Hematopoietic multipotent progenitor cell treated with erythropoietin and hydrocortisone succinate and interleukin-3 and kit ligand, for 8 days (in vitro differentiated cells): ENCODE data around the gene CHRFAM7A.
"Not testable (repeated sequence)": the region's sequence is repeated elsewhere in the genome, so short reads cannot be mapped to it uniquely, and the experiment has no call there.

Source experiments
- DNase-seq: peaks from one replicate; pipeline ENCODE4 v3.0.0-alpha.2; 2015

Gene CHRFAM7A

DNA sequence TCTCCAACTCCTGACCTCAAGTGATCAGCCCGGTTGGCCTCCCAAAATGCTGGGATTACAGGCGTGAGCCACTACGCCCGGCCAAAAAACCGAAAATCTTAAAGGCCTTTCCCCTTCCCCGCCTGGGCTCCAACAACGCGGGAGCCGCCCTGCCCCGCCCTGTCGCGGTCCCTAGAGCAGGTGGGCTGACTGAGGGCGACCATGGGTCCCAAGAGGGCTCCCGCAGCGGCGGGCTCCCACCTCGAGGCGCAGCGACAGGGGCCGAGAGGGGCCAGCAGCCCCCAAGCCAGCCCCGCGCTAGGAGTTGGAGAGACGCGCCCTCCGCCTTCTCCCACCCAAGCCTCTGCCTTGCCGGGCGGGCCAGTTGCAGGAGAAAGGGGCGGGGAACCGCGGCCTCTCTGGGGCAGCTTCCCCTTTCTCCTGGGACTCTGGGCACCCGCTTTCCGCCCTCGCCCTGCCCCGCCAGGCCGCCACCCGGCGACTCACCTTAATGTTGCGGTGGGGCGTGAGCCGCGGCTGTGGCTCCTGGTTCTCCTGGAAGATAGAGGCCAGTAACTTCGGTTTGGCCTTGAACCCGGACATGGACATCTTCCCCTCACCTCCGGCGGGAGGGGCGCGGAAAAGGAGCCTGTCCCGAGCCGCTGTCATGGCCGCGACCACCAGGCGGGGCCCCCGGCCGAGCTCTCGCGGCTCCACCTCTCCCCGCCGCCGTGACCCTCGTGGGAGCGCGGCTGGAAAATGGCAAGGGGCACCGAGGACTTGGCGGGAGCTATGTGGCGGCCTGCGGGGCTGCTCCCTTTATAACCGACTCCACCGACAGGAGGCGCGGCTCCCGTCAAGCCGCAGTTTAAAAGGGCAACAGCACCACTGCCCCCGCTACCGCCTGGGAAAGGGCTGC, at the start of gene CHRFAM7A:
CHRFAM7A (minus strand) TSS at position 775 of the 898 bp plus-strand sequence. CDS start 10,189 bp downstream, outside the sequence.
- DNase-seq = not testable (repeated sequence)

DNA sequence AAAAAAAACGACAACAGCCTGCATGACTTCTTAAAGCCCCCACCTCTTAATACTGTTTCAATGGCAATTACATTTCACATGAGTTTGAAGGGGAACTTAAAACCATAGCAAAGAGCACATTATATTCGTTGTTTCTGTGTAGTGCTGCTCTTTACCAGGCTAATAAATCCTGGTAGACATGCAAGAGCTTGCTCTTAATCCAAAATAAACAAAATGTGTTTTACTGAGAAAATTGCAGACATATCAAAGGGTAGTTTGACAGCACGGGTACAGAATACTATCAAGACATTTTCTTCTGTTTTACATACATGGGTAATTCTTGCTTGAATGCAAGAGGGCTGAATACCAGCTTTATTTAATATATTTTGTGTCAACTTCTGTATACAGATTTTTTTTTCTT, 45.0 kb upstream of the CHRFAM7A start:
- DNase-seq = not testable (repeated sequence)

DNA sequence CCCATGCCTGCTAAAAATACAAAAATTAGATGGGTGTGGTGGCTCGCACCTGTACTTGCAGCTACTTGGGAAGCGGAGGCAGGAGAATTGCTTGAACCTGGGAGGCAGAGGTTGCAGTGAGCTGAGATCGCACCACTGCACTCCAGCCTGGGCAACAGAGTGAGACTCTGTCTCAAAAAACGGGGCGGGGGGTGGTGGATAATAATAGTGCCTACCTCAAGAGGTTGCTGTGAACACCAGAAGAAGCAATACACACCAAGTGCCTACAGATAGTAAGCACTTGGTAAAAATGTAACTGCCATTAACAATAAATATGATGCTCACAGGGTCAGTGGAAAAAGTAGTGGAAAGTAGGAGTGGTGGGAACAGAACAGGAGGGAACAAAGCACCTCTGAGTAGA, 42.5 kb upstream of the CHRFAM7A start:
- DNase-seq = not testable (repeated sequence)

- not testable (repeated sequence) for DNase-seq
Measured at GRCh38 chr15:30420723-30421122, 27.4 kb upstream of the CHRFAM7A start.

- DNase-seq = not testable (repeated sequence)
Measured at GRCh38 chr15:30414160-30414559, 20.8 kb upstream of the CHRFAM7A start, which contains the start of gene GOLGA8R. Gene GOLGA8R, minus strand, starts transcription at chr15:30414260. Its CDS starts 98 bp downstream, at chr15:30414162.

DNA sequence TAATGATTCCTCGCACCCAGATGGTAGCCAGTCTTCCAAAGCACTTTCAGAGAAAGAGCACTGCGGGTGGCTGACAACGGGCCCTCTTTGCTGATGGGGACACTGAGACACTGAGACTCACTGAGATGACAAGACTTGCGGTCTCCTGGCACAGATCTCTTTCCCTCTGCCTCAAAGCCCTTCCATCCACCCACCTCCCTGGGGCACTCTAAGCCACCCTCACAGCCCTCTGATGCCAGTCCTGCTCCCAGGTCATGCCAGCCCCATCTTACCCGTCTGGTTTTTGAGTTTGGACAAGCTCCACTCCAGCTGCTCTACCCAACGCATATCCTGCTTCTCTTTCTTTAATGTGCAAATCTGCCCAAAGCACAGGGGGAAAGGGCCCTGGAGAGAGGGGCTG, 14.3 kb upstream of the CHRFAM7A start:
- not testable (repeated sequence) for DNase-seq

GRCh38 chr15:30398988-30399387, 5.6 kb upstream of the CHRFAM7A start:
- DNase-seq = not testable (repeated sequence)

DNA sequence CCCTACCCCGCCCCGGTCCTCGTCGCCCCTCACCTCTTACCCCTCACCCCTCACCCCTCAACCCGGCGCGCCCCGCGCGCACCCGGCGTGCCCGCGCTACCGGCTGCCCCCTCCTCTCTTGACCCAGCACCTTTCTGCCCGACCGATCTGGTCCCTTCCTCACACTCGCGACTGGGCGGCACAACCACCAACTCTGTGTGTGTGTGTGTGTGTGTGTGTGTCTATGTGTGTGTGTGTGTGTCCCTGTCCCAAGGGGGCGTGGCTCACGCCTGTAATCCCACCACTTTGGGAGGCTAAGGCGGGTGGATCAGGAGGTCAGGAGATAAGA, 288 bp upstream of the CHRFAM7A start:
- DNase-seq = not testable (repeated sequence)

DNA sequence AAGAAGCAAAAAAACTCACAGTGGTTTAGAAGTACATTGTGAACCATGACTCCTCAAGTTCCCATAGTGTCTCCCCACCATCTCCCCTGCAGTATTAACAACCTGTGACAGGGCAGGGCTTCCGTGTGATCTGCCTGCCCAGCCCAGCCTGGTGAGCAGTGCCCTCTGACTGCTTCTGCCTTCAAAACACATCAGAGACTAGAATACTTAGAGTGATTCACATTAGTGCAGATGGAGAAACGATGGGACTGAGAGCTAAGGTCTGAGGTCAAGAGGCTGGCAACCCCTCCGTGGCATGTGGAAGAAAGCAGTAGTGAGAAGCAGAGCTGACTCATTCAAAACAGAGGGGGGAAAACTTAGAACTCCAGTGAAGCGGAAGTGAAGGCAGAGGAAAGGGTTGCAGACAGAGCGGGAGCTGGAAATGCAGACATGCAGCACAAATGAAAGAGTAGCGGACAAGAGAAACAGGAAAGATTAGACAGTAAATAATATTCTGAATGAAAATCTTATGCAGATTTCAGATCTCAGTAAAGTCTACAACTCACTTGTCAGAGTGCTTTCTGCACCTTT, 6.9 kb downstream of the CHRFAM7A start:
- DNase-seq = not testable (repeated sequence)

- DNase-seq = not testable (repeated sequence)
Measured at GRCh38 chr15:30377082-30377413, 16.3 kb downstream of the CHRFAM7A start.

- not testable (repeated sequence) for DNase-seq
Measured at GRCh38 chr15:30376375-30377081, 16.8 kb downstream of the CHRFAM7A start.

DNA sequence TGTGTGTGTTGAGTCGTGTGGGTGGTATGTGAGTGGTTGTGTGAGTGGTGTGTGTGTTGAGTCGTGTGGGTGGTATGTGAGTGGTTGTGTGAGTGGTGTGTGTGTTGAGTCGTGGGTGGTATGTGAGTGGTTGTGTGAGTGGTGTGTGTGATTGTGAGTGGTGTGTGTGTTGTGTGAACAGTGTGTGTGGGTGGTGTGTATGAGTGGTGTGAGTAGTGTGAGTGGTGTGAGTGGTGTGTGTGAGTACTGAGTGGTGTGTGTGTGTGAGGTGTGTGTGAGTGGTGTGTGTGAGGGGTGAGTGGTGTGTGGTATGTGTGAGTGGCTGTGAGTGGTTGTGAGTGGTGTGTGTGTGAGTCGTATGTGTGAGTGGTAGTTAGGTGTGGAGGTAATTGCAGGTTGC, 17.5 kb downstream of the CHRFAM7A start:
- DNase-seq = not testable (repeated sequence)

GRCh38 chr15:30374862-30375261, 18.5 kb downstream of the CHRFAM7A start:
- not testable (repeated sequence) for DNase-seq

GRCh38 chr15:30368271-30368670, 25.1 kb downstream of the CHRFAM7A start:
- DNase-seq = not testable (repeated sequence)

DNA sequence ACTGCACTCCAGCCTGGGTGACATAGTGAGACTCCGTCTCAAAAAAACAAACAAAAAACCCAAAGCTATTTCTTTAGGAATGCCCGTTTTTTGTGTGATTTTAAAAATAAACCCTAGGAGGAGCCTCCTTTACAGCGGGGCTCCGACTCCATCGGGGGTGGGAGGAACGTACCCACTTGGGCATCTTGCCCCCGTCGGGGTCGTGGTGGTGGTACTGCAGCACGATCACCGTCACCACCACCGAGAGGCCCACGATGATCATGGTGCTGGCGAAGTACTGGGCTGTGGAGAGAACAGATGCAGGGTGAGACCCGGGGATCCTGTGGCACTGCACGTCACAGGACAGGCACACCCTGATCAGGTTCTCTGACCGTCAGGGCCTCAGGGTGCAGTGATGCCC, 26.1 kb downstream of the CHRFAM7A start:
- not testable (repeated sequence) for DNase-seq

GRCh38 chr15:30361404-30361803, 31.9 kb downstream of the CHRFAM7A start:
- DNase-seq = not testable (repeated sequence)

DNA sequence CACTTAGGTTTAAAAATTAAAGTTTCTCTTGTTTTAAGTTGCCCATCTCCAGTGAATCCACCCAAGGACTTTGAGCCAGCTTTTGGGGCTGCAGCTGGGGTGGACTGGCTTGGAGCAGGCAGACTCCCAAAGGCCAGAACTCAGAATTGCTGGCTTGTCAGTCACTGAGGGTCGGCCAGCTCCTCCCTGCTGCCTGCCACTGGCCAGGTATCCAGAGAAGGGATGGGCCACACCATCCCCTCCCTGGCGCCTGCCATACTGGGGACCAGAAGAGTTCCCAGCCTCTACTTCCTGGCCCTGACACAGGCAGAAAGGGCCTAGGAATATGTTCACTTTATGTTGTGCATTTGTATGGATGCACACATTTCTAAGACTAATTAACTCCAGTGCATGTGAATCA, 32.4 kb downstream of the CHRFAM7A start:
- not testable (repeated sequence) for DNase-seq

GRCh38 chr15:30355043-30355442, 38.3 kb downstream of the CHRFAM7A start:
- DNase-seq = not testable (repeated sequence)

DNA sequence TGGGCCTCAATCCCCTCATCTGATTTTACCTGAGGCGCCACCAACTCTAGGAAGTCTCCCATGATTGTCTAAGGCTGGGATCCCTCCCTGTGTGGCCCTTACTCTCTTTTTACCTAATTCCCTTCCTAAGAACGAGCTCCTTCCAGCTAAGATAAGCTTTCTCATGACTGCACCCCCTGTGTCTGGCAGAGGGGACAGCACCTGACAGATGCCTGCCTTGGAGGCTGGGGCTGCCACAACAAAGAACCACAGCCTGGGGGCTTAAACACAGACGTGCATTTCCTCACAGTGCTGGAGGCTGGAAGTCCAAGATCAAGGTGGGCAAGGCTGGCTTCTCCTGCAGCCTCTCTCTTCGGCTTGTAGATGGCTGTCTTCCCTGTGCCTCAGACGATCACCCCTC, 43.5 kb downstream of the CHRFAM7A start:
- not testable (repeated sequence) for DNase-seq

DNA sequence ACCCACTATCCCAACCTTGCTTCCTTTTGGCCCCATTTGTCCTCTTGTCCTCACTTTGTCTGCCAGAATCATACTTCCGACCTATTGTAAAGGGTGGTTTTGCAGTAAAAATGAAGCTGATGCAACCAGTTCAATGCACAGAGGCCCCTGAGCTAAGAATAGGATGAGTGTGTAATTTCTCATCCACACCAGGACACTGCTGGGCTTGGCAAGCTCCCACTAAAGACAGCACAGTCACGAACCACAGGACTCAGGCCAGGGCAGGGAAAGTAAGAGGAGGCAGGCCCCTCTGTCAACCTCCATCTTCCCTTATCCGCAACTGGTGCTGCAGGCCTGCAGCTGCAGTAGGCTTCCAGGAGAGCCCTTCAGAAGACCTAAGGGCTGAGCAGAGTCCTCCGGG, 56.8 kb downstream of the CHRFAM7A start:
- DNase-seq = not testable (repeated sequence)

DNA sequence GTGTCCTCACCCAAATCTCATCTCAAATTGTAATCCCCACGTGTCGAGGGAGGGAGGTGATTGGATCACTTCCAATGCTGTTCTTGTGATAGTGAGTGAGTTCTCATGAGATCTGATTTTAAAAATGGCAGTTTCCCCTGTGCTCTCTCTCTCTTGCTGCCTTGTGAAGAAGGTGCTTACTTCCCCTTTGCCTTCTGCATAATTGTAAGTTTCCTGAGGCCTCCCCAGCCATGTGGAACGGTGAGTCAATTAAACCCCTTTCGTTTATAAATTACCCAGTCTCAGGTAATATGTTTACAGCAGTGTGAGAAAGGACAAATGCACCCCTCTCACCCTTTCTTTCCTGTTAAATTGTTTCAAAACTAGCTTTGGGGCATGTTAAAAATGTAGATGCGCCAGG, 59.2 kb downstream of the CHRFAM7A start:
- DNase-seq = not testable (repeated sequence)

DNA sequence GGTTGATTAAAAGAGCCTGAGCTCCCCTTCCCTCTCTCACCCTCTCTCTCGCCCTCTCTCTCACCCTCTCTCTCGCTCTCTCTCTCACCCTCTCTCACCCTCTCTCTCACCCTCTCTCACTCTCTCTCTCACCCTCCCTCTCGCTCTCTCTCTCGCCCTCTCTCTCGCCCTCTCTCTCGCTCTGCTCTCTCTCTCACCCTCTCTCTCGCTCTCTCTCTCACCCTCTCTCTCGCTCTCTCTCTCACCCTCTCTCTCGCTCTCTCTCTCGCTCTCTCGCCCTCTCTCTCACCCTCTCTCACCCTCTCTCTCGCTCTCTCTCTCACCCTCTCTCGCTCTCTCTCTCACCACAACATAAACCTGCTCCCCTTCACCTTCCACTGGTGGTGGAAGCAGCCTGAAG, 67.2 kb downstream of the CHRFAM7A start:
- DNase-seq = not testable (repeated sequence)

DNA sequence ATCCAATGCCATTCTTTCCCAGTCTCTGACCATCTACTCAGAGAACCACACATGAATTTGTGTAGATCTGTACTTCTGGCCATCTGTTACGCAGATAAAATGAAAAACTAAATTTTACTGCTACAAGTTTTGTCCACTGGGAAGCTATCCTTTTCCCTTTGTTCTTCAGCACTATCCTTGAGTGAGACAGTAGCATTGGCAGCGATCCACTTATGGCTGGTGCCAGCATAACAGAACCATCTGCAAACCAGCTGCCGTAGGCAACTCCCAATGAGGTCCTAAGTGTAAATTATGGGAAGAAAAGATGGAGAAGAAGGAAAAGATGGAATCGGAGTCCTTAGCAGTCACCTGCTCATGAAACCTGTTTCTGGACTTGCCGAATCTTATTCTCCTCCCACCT, 72.3 kb downstream of the CHRFAM7A start:
- DNase-seq = not testable (repeated sequence)
